T47D (cell line): Measurements from ENCODE around the gene MYBL2.
"Not testable (repeated sequence)": the region's sequence is repeated elsewhere in the genome, so short reads cannot be mapped to it uniquely, and the experiment has no call there.

Source experiments
- DNase-seq, 2 experiments: peaks; one replicate each; pipeline versions ENCODE4 v3.0.0 to v3.0.0-alpha.2; 2011 to 2012; ENCODE audit warnings: low read depth in 1 of 2, low spot score in 1 of 2
- JUND ChIP-seq: IDR thresholded peaks from 2 replicates; pipeline ENCODE4 v1.6.1; 2012; ENCODE audit warnings: low read depth
- in situ Hi-C: cut with HindIII; loops from 2 replicates; pipeline ENCODE4 v1.10.0; 2016; ENCODE audit warnings: low sequenced_read_pairs, low pct_unique_long_range_greater_than_20kb

The MYBL2 gene

DNA sequence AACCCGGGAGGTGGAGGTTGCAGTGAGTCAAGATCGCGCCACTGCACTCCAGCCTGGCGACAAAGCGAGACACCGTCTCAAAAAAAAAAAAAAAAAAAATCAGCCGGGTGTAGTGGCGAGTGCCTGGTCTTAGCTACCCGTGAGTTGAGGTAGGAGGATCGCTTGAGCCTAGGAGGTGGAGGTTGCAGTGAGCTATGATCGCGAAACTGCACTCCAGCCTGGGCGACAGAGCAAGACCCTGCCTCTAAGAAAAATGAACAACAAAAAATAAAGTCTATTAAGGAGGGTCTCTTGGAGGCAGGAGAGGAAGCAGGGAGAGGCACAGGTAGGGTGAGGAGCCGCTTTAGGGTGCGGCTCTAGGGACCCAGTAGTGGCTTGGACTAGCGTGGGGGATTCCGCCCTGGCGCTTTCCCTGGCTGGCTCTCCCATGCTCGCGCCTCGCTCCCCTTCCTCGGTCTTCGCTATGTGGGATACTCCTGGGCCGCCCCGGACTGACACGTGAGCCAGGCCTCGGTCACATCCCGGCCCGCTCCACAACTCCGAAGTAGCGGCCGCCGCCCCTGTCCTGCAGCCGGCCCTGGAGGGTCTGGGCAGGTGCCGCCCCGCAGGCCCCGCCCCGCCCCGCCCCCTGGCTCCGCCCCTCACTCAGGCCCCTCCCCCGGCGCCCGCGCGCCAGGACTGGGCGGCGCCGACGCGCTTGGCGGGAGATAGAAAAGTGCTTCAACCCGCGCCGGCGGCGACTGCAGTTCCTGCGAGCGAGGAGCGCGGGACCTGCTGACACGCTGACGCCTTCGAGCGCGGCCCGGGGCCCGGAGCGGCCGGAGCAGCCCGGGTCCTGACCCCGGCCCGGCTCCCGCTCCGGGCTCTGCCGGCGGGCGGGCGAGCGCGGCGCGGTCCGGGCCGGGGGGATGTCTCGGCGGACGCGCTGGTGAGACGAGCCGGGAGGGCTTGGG is at the start of gene MYBL2:
MYBL2 (plus strand) TSS at position 739 of the 953 bp plus-strand sequence; CDS start at position 909, 170 bp downstream.
- in situ Hi-C loops: no loop called here
- no peak for TF ChIP-seq JUND
- DNase-seq: peak; percentile 58 to 87

DNA sequence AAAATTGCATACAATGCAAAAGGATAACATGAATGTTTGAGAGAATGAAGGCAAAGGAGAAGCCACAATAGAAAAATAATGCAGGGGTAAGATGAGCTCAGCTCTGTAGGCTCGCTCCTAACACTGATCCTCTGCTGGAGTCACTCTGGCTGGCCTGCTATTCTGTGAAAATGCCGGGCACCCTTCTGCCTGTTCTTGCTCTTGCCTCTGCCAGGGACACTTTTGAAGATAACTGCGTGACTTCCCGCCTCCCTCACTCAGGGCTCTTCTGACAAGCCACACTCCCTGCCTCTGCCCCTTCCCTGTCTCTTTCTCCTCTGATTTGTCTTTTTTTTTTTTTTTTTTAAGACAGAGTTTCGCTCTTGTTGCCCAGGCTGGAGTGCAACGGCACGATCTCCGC is 35.3 kb upstream of the MYBL2 start:
- in situ Hi-C loops: no loop called here
- no peak for TF ChIP-seq JUND
- no peak for DNase-seq

DNA sequence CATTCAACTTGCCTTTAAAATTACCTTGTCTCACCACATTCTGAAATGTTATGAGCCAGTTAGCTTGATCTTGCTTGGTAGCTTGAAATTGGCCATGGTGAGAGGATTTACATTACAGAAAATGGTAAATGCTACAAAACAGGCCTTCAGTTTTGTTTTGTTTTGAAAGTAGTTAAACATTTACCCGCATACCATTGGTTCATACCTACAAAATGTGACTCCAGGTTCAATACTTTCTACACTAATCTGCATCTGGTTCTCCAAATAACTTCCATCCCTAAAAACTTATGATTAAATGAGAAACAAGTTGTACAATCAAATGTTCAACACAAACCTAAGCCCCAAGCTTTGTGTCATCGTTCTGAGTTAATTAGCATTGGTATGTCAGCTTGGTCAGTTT is 30.5 kb upstream of the MYBL2 start:
- TF ChIP-seq JUND: no peak
- in situ Hi-C loops: no loop called here
- no peak for DNase-seq

- in situ Hi-C loops: no loop called here
- no peak for TF ChIP-seq JUND
- DNase-seq: no peak
These were observed 24.4 kb upstream of the MYBL2 start for GRCh38 chr20:43642548-43642947.

GRCh38 chr20:43650997-43651525 is 15.9 kb upstream of the MYBL2 start:
- no peak for TF ChIP-seq JUND
- in situ Hi-C loops: no loop called here
- DNase-seq: no peak

DNA sequence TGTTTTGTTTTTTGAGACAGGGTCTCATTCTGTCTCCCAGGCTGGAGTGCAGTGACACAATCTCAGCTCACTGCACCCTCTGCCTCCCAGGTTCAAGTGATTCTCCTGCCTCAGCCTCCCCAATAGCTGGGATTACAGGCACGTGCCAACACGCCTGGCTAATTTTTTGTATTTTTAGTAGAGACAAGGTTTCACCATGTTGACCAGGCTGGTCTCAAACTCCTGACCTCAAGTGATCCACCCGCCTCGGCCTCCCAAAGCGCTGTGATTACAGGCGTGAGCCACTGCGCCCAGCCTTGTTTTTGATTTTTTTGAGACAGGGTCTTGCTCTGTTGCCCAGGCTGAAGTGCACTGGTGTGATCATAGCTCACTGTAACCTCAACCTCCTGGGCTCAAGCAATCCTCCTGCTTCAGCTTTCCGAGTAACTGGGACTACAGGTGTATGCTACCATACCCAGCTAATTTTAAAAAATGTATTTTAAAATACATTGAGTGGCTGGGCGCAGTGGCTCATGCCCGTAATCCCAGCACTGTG is 15.2 kb upstream of the MYBL2 start:
- in situ Hi-C loops: not testable (repeated sequence)

GRCh38 chr20:43653966-43654365 is 12.9 kb upstream of the MYBL2 start:
- no peak for DNase-seq
- no peak for TF ChIP-seq JUND
- in situ Hi-C loops: no loop called here

More for the DNA sequence above, 15.2 kb upstream of the MYBL2 start:
- DNase-seq: not testable (repeated sequence)

DNA sequence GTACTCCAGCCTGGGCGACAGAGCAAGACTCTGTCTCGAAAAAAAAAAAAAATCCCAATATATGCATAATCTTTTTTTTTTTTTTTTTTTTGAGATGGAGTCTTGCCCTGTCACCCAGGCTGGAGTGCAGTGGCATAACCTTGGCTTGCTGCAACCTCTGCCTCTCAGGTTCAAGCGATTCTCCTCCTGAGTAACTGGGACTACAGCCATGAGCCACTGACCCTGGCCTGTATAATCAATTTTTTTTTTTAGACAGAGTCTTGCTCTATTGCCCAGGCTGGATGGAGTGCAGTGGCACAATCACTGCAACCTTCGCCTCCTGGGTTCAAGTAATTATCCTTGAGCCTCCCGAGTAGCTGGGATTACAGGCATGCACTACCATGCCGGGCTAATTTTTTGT is 11.7 kb upstream of the MYBL2 start:
- DNase-seq, in situ Hi-C loops: not testable (repeated sequence)

DNA sequence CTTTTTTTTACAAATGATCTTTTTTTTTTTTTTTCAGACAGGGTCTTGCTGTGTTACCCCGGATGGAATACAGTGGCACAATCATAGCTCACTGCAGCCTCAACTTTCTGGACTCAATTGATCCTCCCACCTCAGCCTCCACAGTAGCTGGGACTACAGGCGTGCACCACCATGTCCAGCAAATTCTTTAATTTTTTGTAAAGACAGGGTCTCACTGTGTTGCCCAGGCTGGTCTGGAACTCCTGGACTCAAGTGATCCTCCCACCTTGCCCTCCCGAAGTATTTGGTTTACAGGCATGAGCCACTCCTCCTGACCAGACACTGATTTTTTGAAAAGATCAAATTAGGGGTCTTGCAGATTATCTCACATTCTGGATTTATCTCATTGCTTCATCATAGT is 11.0 kb upstream of the MYBL2 start:
- in situ Hi-C loops: no loop called here
- no peak for DNase-seq
- TF ChIP-seq JUND: no peak

DNA sequence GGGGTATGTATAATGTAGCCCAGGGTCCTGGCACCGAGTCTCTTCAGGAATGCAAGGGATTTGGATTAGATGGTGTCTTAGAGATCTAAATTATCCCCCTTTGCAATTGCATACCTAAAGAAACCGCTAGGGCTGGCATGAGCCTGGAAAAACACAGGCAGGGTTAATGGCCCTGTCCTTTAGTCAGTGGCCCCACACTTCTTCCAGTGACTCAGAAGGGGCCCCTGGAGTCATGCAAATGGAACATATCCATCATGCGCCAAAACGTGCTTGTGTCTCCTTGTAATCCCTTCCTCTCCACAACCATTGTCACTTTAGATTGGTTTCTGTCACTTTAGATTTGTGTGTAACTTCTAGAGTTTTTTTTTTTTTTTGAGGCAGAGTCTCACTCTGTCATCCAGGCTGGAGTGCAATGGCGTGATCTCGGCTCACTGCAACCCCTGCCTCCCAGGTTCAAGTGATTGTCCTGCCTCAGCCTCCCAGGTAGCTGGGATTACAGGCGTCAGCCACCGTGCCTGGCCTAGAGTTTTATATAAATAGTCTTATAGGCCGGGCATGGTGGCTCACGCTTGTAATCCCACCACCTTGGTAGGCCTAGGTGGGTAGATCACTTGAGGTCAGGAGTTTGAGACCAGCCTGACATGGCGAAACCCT is 8.7 kb upstream of the MYBL2 start:
- no peak for TF ChIP-seq JUND
- peak in 1 of 2 experiments; percentile 40 for DNase-seq
- in situ Hi-C loops: no loop called here

DNA sequence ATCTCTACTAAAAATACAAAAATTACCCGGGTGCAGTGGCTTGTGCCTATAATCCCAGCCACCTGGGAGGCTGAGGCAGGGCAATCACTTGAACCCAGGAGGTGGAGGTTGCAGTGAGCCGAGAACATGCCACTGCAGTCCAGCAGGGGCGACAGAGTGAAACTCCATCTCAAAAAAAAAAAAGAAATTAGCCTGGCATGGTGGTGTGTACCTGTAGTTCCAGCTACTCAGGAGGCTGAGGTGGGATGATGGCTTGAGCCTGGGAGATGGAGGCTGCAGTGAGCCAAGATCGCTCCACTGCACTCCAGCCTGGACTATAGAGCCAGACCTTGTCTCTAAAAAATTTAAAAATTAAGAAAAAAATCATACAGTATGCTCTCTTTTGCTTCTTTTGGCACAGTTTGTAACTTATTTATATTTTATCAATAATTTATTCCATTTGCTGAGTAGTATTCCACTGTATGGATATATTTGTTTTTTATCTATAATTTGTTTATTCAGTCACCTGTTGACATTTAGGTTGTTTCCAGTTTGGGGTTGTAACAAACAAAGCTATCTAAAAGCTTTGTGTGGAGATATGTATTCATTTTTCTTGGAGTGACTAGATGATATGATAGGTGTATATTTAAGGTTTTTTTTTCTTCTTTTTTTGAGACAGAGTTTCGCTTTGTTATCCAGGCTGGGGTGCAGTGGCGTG is 8.0 kb upstream of the MYBL2 start:
- in situ Hi-C loops: no loop called here

GRCh38 chr20:43662943-43663655 is 3.8 kb upstream of the MYBL2 start:
- in situ Hi-C loops: no loop called here
- DNase-seq: no peak
- TF ChIP-seq JUND: no peak

More for the DNA sequence above, 8.0 kb upstream of the MYBL2 start:
- DNase-seq: no peak
- TF ChIP-seq JUND: no peak
